Brain microvascular endothelial cell (primary cell): ENCODE measurements around the gene NXPH4.
A peak's percentile ranks its signal among the peaks of the same experiment; 100 is the strongest.

ENCODE experiments used
- DNase-seq: peaks from one replicate; pipeline ENCODE4 v3.0.0-alpha.2; 2020
- H3K27ac ChIP-seq: fragments of 250-450 bp; sonication (Bioruptor Pico); 2 replicates; pipeline ENCODE4 v1.5.1; 2020; ENCODE audit warnings: mild to moderate bottlenecking, moderate library complexity
- H3K27me3 ChIP-seq: fragments of 250-450 bp; sonication (Bioruptor Pico); replicated peaks from 2 replicates; pipeline ENCODE4 v1.5.1; 2020; ENCODE audit warnings: mild to moderate bottlenecking
- H3K36me3 ChIP-seq: fragments of 250-450 bp; sonication (Bioruptor Pico); replicated peaks from 2 replicates; pipeline ENCODE4 v1.5.1; 2020; ENCODE audit warnings: mild to moderate bottlenecking
- H3K4me3 ChIP-seq: 2 replicates; pipeline ENCODE4 v1.5.1; 2011; ENCODE audit warnings: low read depth, mild to moderate bottlenecking, control low read depth, low read length, moderate library complexity
- CTCF ChIP-seq: IDR thresholded peaks from 2 replicates; pipeline ENCODE4 v1.5.1; 2011; ENCODE audit warnings: low read depth, mild to moderate bottlenecking, moderate library complexity, low read length, control low read depth, inconsistent platforms; ENCODE audit errors: missing control alignments
- in situ Hi-C: cut with HindIII; loops from 2 replicates; pipeline ENCODE4 v1.10.0; 2017; ENCODE audit warnings: low sequenced_read_pairs, low pct_ligation_motif_present

Gene NXPH4

GRCh38 chr12:57231276-57232021 is 14.9 kb downstream of the NXPH4 start:
- in situ Hi-C loops, result no loop called here
- peak overlapping the region; percentile 88 for H3K4me3 ChIP-seq
- peaks cover 39% of the 10 kb centered on the region for H3K36me3 ChIP-seq
- no peaks in the 10 kb centered on the region for H3K27me3 ChIP-seq
- H3K27ac ChIP-seq, result no peak overlapping the region
- no peak for TF ChIP-seq CTCF
- DNase-seq, result no peak

GRCh38 chr12:57232156-57232756 is 15.7 kb downstream of the NXPH4 start:
- H3K27me3 ChIP-seq, result no peaks in the 10 kb centered on the region
- no peak for DNase-seq
- no peak for TF ChIP-seq CTCF
- no peak overlapping the region for H3K27ac ChIP-seq
- H3K4me3 ChIP-seq, result no peak overlapping the region
- H3K36me3 ChIP-seq, result peaks cover 39% of the 10 kb centered on the region
- in situ Hi-C loops, result no loop called here

- in situ Hi-C loops, result no loop called here
- H3K27me3 ChIP-seq, result no peaks in the 10 kb centered on the region
- no peak for TF ChIP-seq CTCF
- H3K4me3 ChIP-seq, result no peak overlapping the region
- DNase-seq, result peak; percentile 81
- peak overlapping the region; percentile 65 for H3K27ac ChIP-seq
- peaks cover 39% of the 10 kb centered on the region for H3K36me3 ChIP-seq
Measured at GRCh38 chr12:57233357-57234232, 17.0 kb downstream of the NXPH4 start.

GRCh38 chr12:57234233-57234570 is 17.6 kb downstream of the NXPH4 start:
- TF ChIP-seq CTCF, result no peak
- in situ Hi-C loops, result no loop called here

GRCh38 chr12:57234571-57235016 is 18.0 kb downstream of the NXPH4 start:
- no peak overlapping the region for H3K4me3 ChIP-seq
- in situ Hi-C loops, result no loop called here
- H3K27me3 ChIP-seq, result no peaks in the 10 kb centered on the region
- H3K36me3 ChIP-seq, result peaks cover 39% of the 10 kb centered on the region
- DNase-seq, result no peak
- peak overlapping the region; percentile 65 for H3K27ac ChIP-seq
- no peak for TF ChIP-seq CTCF

More at GRCh38 chr12:57234233-57234570, 17.6 kb downstream of the NXPH4 start:
- no peak for DNase-seq
- Histone ChIP-seq H3K27me3 (no peaks in the 10 kb centered on the region), H3K4me3 (no peak overlapping the region), H3K27ac (peak overlapping the region; percentile 65), H3K36me3 (peaks cover 39% of the 10 kb centered on the region)
